SK-N-SH treated with all-trans-retinoic acid at 6 μM for 48 hours (cell line): ENCODE data around the gene ADCY9.

Experiments
- POU6F1 ChIP-seq: fragments of 250-450 bp; sonication (Bioruptor Pico); IDR thresholded peaks from 2 replicates; pipeline ENCODE4 v1.8.0; 2021; ENCODE audit warnings: low read depth, mild to moderate bottlenecking, moderate library complexity, borderline replicate concordance
- RARB ChIP-seq: fragments of 250-450 bp; sonication (Bioruptor Pico); IDR thresholded peaks from 2 replicates; pipeline ENCODE4 v1.8.0; 2021; ENCODE audit warnings: mild to moderate bottlenecking, moderate library complexity
- ZFP3 ChIP-seq: fragments of 250-450 bp; sonication (Bioruptor Pico); IDR thresholded peaks from 2 replicates; pipeline ENCODE4 v1.5.0; 2020; ENCODE audit warnings: mild to moderate bottlenecking, moderate library complexity
- ZFP30 ChIP-seq: fragments of 450-650 bp; formaldehyde crosslinking; IDR thresholded peaks from 2 replicates; pipeline ENCODE4 v1.5.0; 2022; ENCODE audit warnings: mild to moderate bottlenecking, moderate library complexity

DNA sequence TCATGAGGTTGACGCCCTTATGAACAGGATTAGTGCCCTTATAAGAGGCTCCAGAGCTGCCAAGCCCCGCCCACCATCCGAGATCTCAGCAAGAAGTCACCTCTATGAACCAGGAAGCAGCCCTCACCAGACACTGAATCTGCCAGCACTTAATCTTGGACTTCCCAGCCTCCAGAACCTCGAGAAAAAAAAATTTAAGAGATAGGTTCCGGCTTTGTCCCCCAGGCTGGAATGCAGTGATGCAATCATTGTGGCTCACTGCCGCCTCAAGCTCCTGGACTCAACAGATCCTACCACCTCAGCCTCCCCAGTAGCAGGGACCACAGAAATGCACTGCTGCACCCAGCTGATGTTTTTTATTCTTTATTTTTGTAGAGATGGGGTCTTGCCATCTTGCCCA, 22.5 kb upstream of the ADCY9 start:
- TF ChIP-seq ZFP30 (CRISPR knock-in tag) (no peak), ZFP3 (no peak), POU6F1 (CRISPR knock-in tag) (no peak), RARB (CRISPR knock-in tag) (no peak)
